ENCODE measurements around the gene LOXHD1. TPM values are rescaled to one million over a fixed set of nuclear protein-coding genes. Genes with fewer than 3 reads are reported as not detected.

LOXHD1 gene
- total RNA-seq, 2 donors from 2014 or later, result 0.27 to 5.5 TPM

DNA sequence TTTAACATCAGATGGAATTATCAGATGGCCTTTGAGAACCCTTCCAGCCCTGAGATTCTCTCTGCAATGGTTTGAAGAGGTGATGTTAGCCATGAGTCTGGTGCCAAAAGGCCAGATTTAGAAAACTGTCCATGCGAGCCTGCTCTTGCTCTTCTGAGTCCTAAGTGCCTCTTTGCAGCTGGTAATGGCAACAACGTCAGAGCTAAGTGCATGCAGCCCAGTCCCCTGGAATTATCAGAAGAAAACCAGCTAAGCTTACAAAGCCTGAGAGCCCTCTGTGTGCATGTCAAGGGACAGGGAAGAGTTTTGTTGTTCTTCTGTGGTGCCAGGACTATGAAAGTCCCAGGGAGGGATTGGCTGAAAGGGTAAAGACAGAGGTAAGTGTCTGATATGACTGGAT lies 89.8 kb downstream of the LOXHD1 start:
- TF ChIP-seq, protein P1, sequence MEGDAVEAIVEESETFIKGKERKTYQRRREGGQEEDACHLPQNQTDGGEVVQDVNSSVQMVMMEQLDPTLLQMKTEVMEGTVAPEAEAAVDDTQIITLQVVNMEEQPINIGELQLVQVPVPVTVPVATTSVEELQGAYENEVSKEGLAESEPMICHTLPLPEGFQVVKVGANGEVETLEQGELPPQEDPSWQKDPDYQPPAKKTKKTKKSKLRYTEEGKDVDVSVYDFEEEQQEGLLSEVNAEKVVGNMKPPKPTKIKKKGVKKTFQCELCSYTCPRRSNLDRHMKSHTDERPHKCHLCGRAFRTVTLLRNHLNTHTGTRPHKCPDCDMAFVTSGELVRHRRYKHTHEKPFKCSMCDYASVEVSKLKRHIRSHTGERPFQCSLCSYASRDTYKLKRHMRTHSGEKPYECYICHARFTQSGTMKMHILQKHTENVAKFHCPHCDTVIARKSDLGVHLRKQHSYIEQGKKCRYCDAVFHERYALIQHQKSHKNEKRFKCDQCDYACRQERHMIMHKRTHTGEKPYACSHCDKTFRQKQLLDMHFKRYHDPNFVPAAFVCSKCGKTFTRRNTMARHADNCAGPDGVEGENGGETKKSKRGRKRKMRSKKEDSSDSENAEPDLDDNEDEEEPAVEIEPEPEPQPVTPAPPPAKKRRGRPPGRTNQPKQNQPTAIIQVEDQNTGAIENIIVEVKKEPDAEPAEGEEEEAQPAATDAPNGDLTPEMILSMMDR (IDR thresholded peaks at IDR 0.05), result no peak
- H3K27ac ChIP-seq, result no peak overlapping the region
- ATAC-seq (ENCODE audit: insufficient number of reproducible peaks, low FRiP score, low read depth), result no peak

DNA sequence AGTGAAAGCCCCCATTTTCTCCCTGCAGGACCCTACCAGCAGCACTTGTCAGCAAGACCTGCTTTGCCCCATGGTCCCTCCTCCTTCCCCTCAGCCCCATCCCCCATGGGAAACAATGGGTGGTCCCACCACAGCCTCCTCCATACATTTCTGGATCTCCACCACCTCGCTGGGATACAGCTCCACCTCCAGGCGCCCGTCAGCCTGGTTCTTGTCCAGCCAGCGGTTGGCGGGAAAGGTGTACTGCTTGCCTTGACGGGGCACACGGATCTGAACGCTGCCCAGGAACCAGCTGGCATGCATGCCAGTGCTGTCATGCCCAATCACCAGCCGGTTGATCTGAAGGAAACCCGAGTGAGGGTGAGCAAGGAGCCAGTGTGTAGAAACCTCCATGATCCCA lies 90.9 kb downstream of the LOXHD1 start:
- no peak overlapping the region for H3K27ac ChIP-seq
- TF ChIP-seq, protein P1 (IDR thresholded peaks at IDR 0.05), result no peak
- no peak overlapping the region for H3K4me3 ChIP-seq
- DNase-seq (ENCODE audit: low spot score) (no peak), ATAC-seq (ENCODE audit: insufficient number of reproducible peaks, low FRiP score, low read depth) (no peak)
- no peaks in the 10 kb centered on the region for H3K36me3 ChIP-seq
- H3K27me3 ChIP-seq (replicated peaks; ENCODE audit: insufficient read depth), result no peaks in the 10 kb centered on the region
- no peaks in the 10 kb centered on the region for H3K4me1 ChIP-seq (ENCODE audit: control insufficient read depth in 1 of 2, low read depth in 2 of 2)
- H3K9me3 ChIP-seq, result no peaks in the 10 kb centered on the region

More for the DNA sequence above, 89.8 kb downstream of the LOXHD1 start:
- no peak for DNase-seq (ENCODE audit: low spot score)
- Histone ChIP-seq H3K4me1 (ENCODE audit: control insufficient read depth in 1 of 2, low read depth in 2 of 2) (no peaks in the 10 kb centered on the region), H3K4me3 (no peak overlapping the region), H3K36me3 (no peaks in the 10 kb centered on the region), H3K27me3 (replicated peaks; ENCODE audit: insufficient read depth) (no peaks in the 10 kb centered on the region), H3K9me3 (no peaks in the 10 kb centered on the region)

DNA sequence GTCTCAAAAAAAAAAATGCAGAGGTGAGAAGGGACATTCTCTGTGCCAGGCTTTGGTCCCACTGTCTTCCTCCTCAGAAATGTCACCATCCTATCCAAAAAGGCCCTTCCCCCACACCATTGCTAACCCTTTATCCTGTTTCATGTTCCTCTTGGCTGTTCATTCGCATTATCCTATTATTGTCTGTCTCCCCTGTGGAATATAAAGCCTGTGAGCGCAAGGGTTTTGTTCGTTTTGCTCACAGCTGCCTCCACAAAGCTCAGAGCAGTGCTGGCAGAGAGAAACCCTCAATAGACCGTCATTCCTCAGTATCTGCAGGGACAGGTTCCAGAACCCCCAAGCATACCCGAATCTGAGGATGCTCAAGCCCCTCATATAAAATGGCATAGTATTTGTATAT lies 91.8 kb downstream of the LOXHD1 start:
- Histone ChIP-seq H3K9me3 (no peaks in the 10 kb centered on the region), H3K27ac (no peak overlapping the region), H3K4me3 (no peak overlapping the region), H3K27me3 (replicated peaks; ENCODE audit: insufficient read depth) (no peaks in the 10 kb centered on the region), H3K4me1 (ENCODE audit: control insufficient read depth in 1 of 2, low read depth in 2 of 2) (no peaks in the 10 kb centered on the region), H3K36me3 (no peaks in the 10 kb centered on the region)
- DNase-seq (ENCODE audit: low spot score) (no peak), ATAC-seq (ENCODE audit: insufficient number of reproducible peaks, low FRiP score, low read depth) (no peak)
- TF ChIP-seq, protein P1 (IDR thresholded peaks at IDR 0.05), result no peak

DNA sequence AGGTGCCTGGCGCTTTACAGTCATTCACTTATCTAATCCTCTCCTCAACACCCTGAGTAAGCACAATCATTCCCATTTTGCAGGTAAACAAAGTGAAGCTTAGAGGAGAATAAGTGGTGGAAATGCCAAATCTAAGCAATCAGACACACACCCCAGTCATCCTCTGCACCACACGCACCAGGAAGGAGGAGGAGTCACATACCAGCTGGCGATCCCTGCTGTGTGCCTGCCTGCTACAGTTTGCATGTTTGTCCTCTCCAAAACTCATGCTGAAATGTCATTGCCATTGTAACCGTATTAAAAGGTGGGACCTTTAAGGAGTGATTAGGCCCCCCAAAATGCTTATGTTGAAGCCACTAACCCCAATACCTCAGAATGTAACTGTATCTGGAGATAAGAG lies 93.7 kb downstream of the LOXHD1 start:
- Histone ChIP-seq H3K36me3 (no peaks in the 10 kb centered on the region), H3K4me3 (no peak overlapping the region), H3K27me3 (replicated peaks; ENCODE audit: insufficient read depth) (no peaks in the 10 kb centered on the region), H3K27ac (no peak overlapping the region), H3K9me3 (no peaks in the 10 kb centered on the region), H3K4me1 (ENCODE audit: control insufficient read depth in 1 of 2, low read depth in 2 of 2) (no peaks in the 10 kb centered on the region)
- ATAC-seq (ENCODE audit: insufficient number of reproducible peaks, low FRiP score, low read depth) (no peak), DNase-seq (ENCODE audit: low spot score) (no peak)
- TF ChIP-seq, protein P1 (IDR thresholded peaks at IDR 0.05), result no peak

DNA sequence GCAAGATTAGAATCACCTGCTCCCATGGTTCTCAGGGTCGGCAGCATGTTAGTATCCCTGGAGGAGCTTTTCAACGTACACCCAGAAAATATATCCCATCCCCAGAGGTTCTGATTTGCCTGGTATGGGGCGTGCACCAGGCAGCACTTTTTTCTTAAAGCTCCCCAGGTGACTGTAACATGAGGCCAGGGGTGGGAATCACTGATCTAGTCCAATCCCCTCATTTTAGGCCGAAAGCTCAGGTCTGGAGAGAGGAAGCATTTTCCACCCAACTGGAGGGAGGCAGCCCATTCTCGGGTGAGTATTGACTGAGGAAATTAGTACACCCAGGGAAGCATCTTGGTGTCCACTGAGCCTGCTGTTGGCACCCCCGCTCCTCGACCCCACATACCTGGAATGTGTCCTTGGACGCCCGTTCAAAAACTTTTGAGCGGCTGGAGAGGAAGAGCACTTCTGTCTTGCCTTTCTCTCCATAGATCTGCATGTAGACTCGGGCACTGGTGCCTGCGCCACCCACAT lies 94.3 kb downstream of the LOXHD1 start:
- Histone ChIP-seq H3K4me3 (no peak overlapping the region), H3K4me1 (ENCODE audit: control insufficient read depth in 1 of 2, low read depth in 2 of 2) (no peaks in the 10 kb centered on the region), H3K27me3 (replicated peaks; ENCODE audit: insufficient read depth) (no peaks in the 10 kb centered on the region), H3K9me3 (no peaks in the 10 kb centered on the region), H3K27ac (no peak overlapping the region), H3K36me3 (no peaks in the 10 kb centered on the region)
- TF ChIP-seq, protein P1 (IDR thresholded peaks at IDR 0.05), result no peak
- no peak for ATAC-seq (ENCODE audit: insufficient number of reproducible peaks, low FRiP score, low read depth)
- DNase-seq (ENCODE audit: low spot score), result no peak
